ENCODE data around the gene CTNND2.

The CTNND2 gene

GRCh38 chr5:11075035-11075805, 829.0 kb downstream of the CTNND2 start:
- no peak for ATAC-seq (ENCODE audit: insufficient read depth, low read depth)
- no peak overlapping the region for H3K27ac ChIP-seq (ENCODE audit: low read length)
- no peak overlapping the region for H2AFZ ChIP-seq (ENCODE audit: low read depth, low read length)
- H3K4me1 ChIP-seq (ENCODE audit: insufficient read depth, low read length) = no peaks in the 10 kb centered on the region
- H3K36me3 ChIP-seq (ENCODE audit: insufficient read depth, low read length) = no peaks in the 10 kb centered on the region
- H4K20me1 ChIP-seq (ENCODE audit: insufficient read depth, low read length) = no peaks in the 10 kb centered on the region
- H3K4me3 ChIP-seq (ENCODE audit: low read depth in 1 of 2, low read length in 2 of 2) = no peak overlapping the region
- DNase-seq = no peak
- H3K27me3 ChIP-seq (ENCODE audit: insufficient read depth, low read length, poor library complexity) = peaks cover 11% of the 10 kb centered on the region
- no peak for TF ChIP-seq EZH2 (IDR thresholded peaks at IDR 0.05; ENCODE audit: borderline replicate concordance, low read depth, low read length, severe bottlenecking)
- TF ChIP-seq CTCF (IDR thresholded peaks at IDR 0.05; ENCODE audit: borderline replicate concordance, extremely low read depth, low read length, poor library complexity, severe bottlenecking) = peak; percentile 20
- no peak overlapping the region for H3K9ac ChIP-seq (ENCODE audit: low read depth, low read length)
- H3K4me2 ChIP-seq (ENCODE audit: insufficient read depth, low read length) = no peak overlapping the region
- no peaks in the 10 kb centered on the region for H3K79me2 ChIP-seq (ENCODE audit: insufficient read depth, low read length)
- H3K9me3 ChIP-seq (ENCODE audit: insufficient read depth, low read length, severe bottlenecking) = no peaks in the 10 kb centered on the region

DNA sequence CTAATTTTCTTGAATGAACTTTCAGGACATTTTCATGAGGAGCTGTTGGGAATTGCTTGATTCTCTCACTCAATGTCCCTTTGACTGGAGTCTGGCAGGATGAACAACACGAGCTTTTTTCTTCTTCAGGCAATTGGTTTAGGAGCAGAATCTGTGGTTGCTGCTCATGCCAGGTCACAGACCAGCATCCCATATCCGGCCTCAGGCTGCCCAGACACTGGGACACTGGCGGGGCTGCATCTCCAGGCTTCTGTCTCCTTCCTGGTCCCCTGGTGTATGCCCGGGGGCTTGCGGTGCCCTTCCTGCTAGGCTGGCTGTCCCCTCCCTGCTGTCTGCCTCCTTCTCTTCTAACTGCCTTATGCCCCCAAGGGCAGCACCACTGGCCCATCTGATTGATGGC, 831.7 kb downstream of the CTNND2 start:
- no peak overlapping the region for H2AFZ ChIP-seq (ENCODE audit: low read depth, low read length)
- ATAC-seq (ENCODE audit: insufficient read depth, low read depth) (no peak), DNase-seq (no peak)
- no peak overlapping the region for H3K27ac ChIP-seq (ENCODE audit: low read length)
- H3K9ac ChIP-seq (ENCODE audit: low read depth, low read length) = no peak overlapping the region
- no peaks in the 10 kb centered on the region for H3K4me1 ChIP-seq (ENCODE audit: insufficient read depth, low read length)
- H3K4me2 ChIP-seq (ENCODE audit: insufficient read depth, low read length) = no peak overlapping the region
- no peaks in the 10 kb centered on the region for H3K9me3 ChIP-seq (ENCODE audit: insufficient read depth, low read length, severe bottlenecking)
- no peaks in the 10 kb centered on the region for H4K20me1 ChIP-seq (ENCODE audit: insufficient read depth, low read length)
- no peaks in the 10 kb centered on the region for H3K79me2 ChIP-seq (ENCODE audit: insufficient read depth, low read length)
- H3K4me3 ChIP-seq (ENCODE audit: low read depth in 1 of 2, low read length in 2 of 2) = no peak overlapping the region
- H3K36me3 ChIP-seq (ENCODE audit: insufficient read depth, low read length) = no peaks in the 10 kb centered on the region
- H3K27me3 ChIP-seq (ENCODE audit: insufficient read depth, low read length, poor library complexity) = peaks cover 3% of the 10 kb centered on the region
- TF ChIP-seq EZH2 (IDR thresholded peaks at IDR 0.05; ENCODE audit: borderline replicate concordance, low read depth, low read length, severe bottlenecking) = no peak
- TF ChIP-seq CTCF (IDR thresholded peaks at IDR 0.05; ENCODE audit: borderline replicate concordance, extremely low read depth, low read length, poor library complexity, severe bottlenecking) = no peak

- H3K79me2 ChIP-seq (ENCODE audit: insufficient read depth, low read length) = no peaks in the 10 kb centered on the region
- H3K4me3 ChIP-seq (ENCODE audit: low read depth in 1 of 2, low read length in 2 of 2) = no peak overlapping the region
- H3K27ac ChIP-seq (ENCODE audit: low read length) = no peak overlapping the region
- DNase-seq (no peak), ATAC-seq (ENCODE audit: insufficient read depth, low read depth) (no peak)
- H3K27me3 ChIP-seq (ENCODE audit: insufficient read depth, low read length, poor library complexity) = no peaks in the 10 kb centered on the region
- H2AFZ ChIP-seq (ENCODE audit: low read depth, low read length) = no peak overlapping the region
- no peaks in the 10 kb centered on the region for H3K4me1 ChIP-seq (ENCODE audit: insufficient read depth, low read length)
- no peak overlapping the region for H3K4me2 ChIP-seq (ENCODE audit: insufficient read depth, low read length)
- H4K20me1 ChIP-seq (ENCODE audit: insufficient read depth, low read length) = no peaks in the 10 kb centered on the region
- TF ChIP-seq EZH2 (IDR thresholded peaks at IDR 0.05; ENCODE audit: borderline replicate concordance, low read depth, low read length, severe bottlenecking) (no peak), CTCF (IDR thresholded peaks at IDR 0.05; ENCODE audit: borderline replicate concordance, extremely low read depth, low read length, poor library complexity, severe bottlenecking) (no peak)
- no peak overlapping the region for H3K9ac ChIP-seq (ENCODE audit: low read depth, low read length)
- no peaks in the 10 kb centered on the region for H3K9me3 ChIP-seq (ENCODE audit: insufficient read depth, low read length, severe bottlenecking)
- H3K36me3 ChIP-seq (ENCODE audit: insufficient read depth, low read length) = no peaks in the 10 kb centered on the region
Measured at GRCh38 chr5:11072076-11072475, 832.2 kb downstream of the CTNND2 start.

Measured in DND-41 (cell line).